ENCODE results near the gene PGK2. TPM values are rescaled to one million over a fixed set of nuclear protein-coding genes. Genes with fewer than 3 reads are reported as not detected.

PGK2 gene
- total RNA-seq, 1 donor from 2014 or later: not detected

Other genes starting within 250 kb of the PGK2 start
- gene C6orf141, start 236.6 kb downstream of the PGK2 start, total RNA-seq: 7.8 and 10.8 TPM in 2 replicates
- not detected in 2 replicates for gene RHAG, start 150.4 kb downstream of the PGK2 start, total RNA-seq
- gene CRISP2, start 73.7 kb downstream of the PGK2 start, total RNA-seq: not detected in 2 replicates
- under 0.01 and 2.4 TPM in 2 replicates for gene CRISP3, start 42.9 kb downstream of the PGK2 start, total RNA-seq
- not detected in 2 replicates for gene CRISP1, start 79.2 kb upstream of the PGK2 start, total RNA-seq
- gene DEFB114, start 176.9 kb upstream of the PGK2 start, total RNA-seq: not detected in 2 replicates
- gene DEFB113, start 182.3 kb upstream of the PGK2 start, total RNA-seq: not detected in 2 replicates
- gene DEFB110, start 234.7 kb upstream of the PGK2 start, total RNA-seq: not detected in 2 replicates

All from bronchial epithelial cell (primary cell).